ENCODE measurements around the gene ZNF554.

DNA sequence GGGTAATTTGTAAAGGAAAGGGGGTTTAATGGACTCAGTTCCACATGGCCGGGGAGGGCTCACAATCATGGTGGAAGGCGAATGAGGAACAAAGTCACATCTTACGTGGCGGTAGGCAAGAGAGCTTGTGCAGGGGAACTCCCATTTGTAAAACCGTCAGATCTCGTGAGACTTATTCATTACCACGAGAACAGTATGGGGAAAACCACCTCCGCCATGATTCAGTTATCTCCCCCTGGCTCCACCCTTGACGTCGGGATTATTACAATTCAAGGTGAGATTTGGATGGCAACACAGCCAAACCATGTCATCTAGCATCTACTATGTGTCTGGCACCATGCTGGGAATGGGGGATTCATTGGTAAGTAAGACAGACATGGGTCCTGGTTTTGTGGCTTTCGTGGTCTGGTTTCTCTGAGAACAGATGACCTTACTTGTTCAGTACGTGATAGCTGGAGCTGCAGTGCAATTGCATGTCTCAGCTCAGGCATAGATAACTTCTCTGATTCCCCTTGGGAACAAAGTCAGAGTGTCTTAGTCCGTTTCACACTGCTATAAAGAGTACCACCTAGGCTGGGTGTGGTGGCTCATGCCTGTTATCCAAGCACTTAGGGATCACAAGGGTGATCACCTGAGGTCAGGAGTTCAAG, 8.3 kb downstream of the ZNF554 start:
- no peak for TF ChIP-seq POLR2AphosphoS5 (IDR thresholded peaks at IDR 0.05)
- TF ChIP-seq, protein P1, sequence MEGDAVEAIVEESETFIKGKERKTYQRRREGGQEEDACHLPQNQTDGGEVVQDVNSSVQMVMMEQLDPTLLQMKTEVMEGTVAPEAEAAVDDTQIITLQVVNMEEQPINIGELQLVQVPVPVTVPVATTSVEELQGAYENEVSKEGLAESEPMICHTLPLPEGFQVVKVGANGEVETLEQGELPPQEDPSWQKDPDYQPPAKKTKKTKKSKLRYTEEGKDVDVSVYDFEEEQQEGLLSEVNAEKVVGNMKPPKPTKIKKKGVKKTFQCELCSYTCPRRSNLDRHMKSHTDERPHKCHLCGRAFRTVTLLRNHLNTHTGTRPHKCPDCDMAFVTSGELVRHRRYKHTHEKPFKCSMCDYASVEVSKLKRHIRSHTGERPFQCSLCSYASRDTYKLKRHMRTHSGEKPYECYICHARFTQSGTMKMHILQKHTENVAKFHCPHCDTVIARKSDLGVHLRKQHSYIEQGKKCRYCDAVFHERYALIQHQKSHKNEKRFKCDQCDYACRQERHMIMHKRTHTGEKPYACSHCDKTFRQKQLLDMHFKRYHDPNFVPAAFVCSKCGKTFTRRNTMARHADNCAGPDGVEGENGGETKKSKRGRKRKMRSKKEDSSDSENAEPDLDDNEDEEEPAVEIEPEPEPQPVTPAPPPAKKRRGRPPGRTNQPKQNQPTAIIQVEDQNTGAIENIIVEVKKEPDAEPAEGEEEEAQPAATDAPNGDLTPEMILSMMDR (IDR thresholded peaks at IDR 0.05), result no peak
